GM12878 (cell line): ENCODE measurements around the gene INTS6L. TPM values are rescaled to one million over a fixed set of nuclear protein-coding genes. Genes with fewer than 3 reads are reported as not detected.

ENCODE experiments used
- ATAC-seq: fragments of 200-7000 bp; cut with Tn5 transposase; 3 replicates; pipeline ENCODE4 v1.9.1; 2020; ENCODE audit warnings: mild to moderate bottlenecking, moderate library complexity
- BruUV-seq: library from RNA; stranded (reverse); fragments of 400-500 nt; replicated peaks from 2 replicates; lab custom pipeline; 2021; lab: Mats Ljungman, UMichigan
- CTCF ChIA-PET: fragments of 300-600 bp; sonication (Branson Sonifier 250); formaldehyde crosslinking; extraction: SDS; loops from one replicate; lab custom pipeline; 2021; ENCODE audit warnings: inconsistent platforms; lab: Yijun Ruan, JAX
- POLR2A ChIA-PET: fragments of 350-600 bp; formaldehyde crosslinking; extraction: SDS; loops from one replicate; lab custom pipeline; 2021; ENCODE audit warnings: inconsistent platforms; lab: Charles Lee
- RAD21 ChIA-PET: fragments of 300-600 bp; sonication (Branson Sonifier 250); formaldehyde crosslinking; loops from one replicate; lab custom pipeline; 2023; ENCODE audit warnings: antibody characterized with exemption; ENCODE audit not compliant: unreplicated experiment; lab: Charles Lee
- SMC1A ChIA-PET: fragments of 300-600 bp; sonication (Branson Sonifier 250); formaldehyde crosslinking; loops from one replicate; lab custom pipeline; 2023; ENCODE audit not compliant: unreplicated experiment, uncharacterized antibody; lab: Charles Lee
- DNase-seq: peaks from one replicate; pipeline ENCODE4 v3.0.0-alpha.2; 2011; ENCODE audit warnings: low read depth, low spot score
- FAIRE-seq: peaks from 3 replicates; lab custom pipeline; 2011; peaks lifted over from hg19 to GRCh38; lab: Jason Lieb, UNC
- H2AFZ ChIP-seq: 2 replicates; pipeline ENCODE4 v1.6.0; 2011; ENCODE audit warnings: low read depth, low read length, control low read depth; ENCODE audit not compliant: control insufficient read depth
- H3K27ac ChIP-seq: 2 replicates; pipeline ENCODE4 v1.5.1; 2011; ENCODE audit warnings: control low read depth; ENCODE audit not compliant: control insufficient read depth, insufficient read depth
- H3K27me3 ChIP-seq, 2 experiments: replicated peaks in 1 of 2; 2 replicates each; pipeline versions ENCODE4 v1.6.0 to v1.6.1; 2011; ENCODE audit warnings: low read length in 1 of 2; ENCODE audit not compliant: control insufficient read depth in 2 of 2, insufficient read depth in 2 of 2
- H3K36me3 ChIP-seq, 2 experiments: 2 replicates each; pipeline ENCODE4 v1.5.1; 2011; ENCODE audit warnings: low read length in 1 of 2; ENCODE audit not compliant: control insufficient read depth in 2 of 2, insufficient read depth in 2 of 2
- H3K4me1 ChIP-seq: 2 replicates; pipeline ENCODE4 v1.6.1; 2011; ENCODE audit warnings: mild to moderate bottlenecking, low read length, moderate library complexity, mixed read lengths; ENCODE audit not compliant: control insufficient read depth, insufficient read depth
- H3K4me2 ChIP-seq: 2 replicates; pipeline ENCODE4 v1.6.0; 2011; ENCODE audit warnings: control low read depth; ENCODE audit not compliant: control insufficient read depth, insufficient read depth
- H3K4me3 ChIP-seq: fragments of 200-600 bp; sonication (generic); 2 replicates; pipeline ENCODE4 v1.5.1; 2016
- H3K79me2 ChIP-seq: 2 replicates; pipeline ENCODE4 v1.6.0; 2011; ENCODE audit warnings: low read length; ENCODE audit not compliant: control insufficient read depth, insufficient read depth
- H3K9ac ChIP-seq: 2 replicates; pipeline ENCODE4 v1.8.0; 2011; ENCODE audit warnings: low read length, control low read depth, mixed read lengths; ENCODE audit not compliant: control insufficient read depth, insufficient read depth
- H3K9me3 ChIP-seq: replicated peaks from 3 replicates; pipeline ENCODE4 v1.5.1; 2011; ENCODE audit warnings: mild to moderate bottlenecking, low read length; ENCODE audit not compliant: control insufficient read depth, insufficient read depth
- H4K20me1 ChIP-seq: 2 replicates; pipeline ENCODE4 v1.6.0; 2011; ENCODE audit not compliant: control insufficient read depth, insufficient read depth
- CEBPZ ChIP-seq: fragments of 150-350 bp; IDR thresholded peaks from 2 replicates; pipeline ENCODE4 v1.6.1; 2016; ENCODE audit warnings: low read depth, low read length
- CTCF ChIP-seq, 3 experiments: IDR thresholded peaks in 2 of 3; conservative IDR thresholded peaks in 1 of 3; 2 replicates each; pipeline ENCODE4 v1.5.1; 2011; ENCODE audit warnings: low read depth in 3 of 3, low read length in 3 of 3, mild to moderate bottlenecking in 3 of 3, control low read depth in 2 of 3, moderate library complexity in 2 of 3, inconsistent platforms in 1 of 3, mixed read lengths in 1 of 3; ENCODE audit not compliant: control insufficient read depth in 2 of 3, insufficient read depth in 1 of 3; ENCODE audit errors: extremely low read depth in 1 of 3
- EED ChIP-seq: sonication (generic); IDR thresholded peaks from 2 replicates; pipeline ENCODE4 v1.6.1; 2016; ENCODE audit warnings: antibody characterized with exemption, low read depth
- NFXL1 ChIP-seq: fragments of 450-650 bp; IDR thresholded peaks from 2 replicates; pipeline ENCODE4 v1.6.1; 2017; ENCODE audit warnings: antibody characterized with exemption, mild to moderate bottlenecking, borderline replicate concordance
- POLR2AphosphoS2 ChIP-seq: IDR thresholded peaks from 2 replicates; pipeline ENCODE4 v1.6.1; 2011; ENCODE audit warnings: low read depth, mild to moderate bottlenecking, low read length, improper control_type of control experiment, moderate library complexity
- SMARCA5 ChIP-seq: fragments of 450-650 bp; IDR thresholded peaks from 2 replicates; pipeline ENCODE4 v1.6.1; 2017; ENCODE audit warnings: mild to moderate bottlenecking
- ZBTB33 ChIP-seq: fragments of 450-650 bp; IDR thresholded peaks from 2 replicates; pipeline ENCODE4 v1.6.1; 2017; ENCODE audit warnings: mild to moderate bottlenecking
- ZNF207 ChIP-seq: fragments of 450-650 bp; IDR thresholded peaks from 2 replicates; pipeline ENCODE4 v1.6.1; 2014; ENCODE audit warnings: antibody characterized with exemption, mild to moderate bottlenecking, borderline replicate concordance
- WGBS: methylation state at CpG from one replicate; pipeline ENCODE4 v1.1.6; 2016; ENCODE audit warnings: low lambda C conversion rate; ENCODE audit not compliant: insufficient replicate concordance, insufficient coverage; ENCODE audit errors: missing lambda C conversion rate; 5-methylcytosine and 5-hydroxymethylcytosine counted together
- in situ Hi-C: fragments of 300-500 bp; cut with MboI; formaldehyde crosslinking; loops from 9 replicates; pipeline ENCODE4 v1.14.3; 2018; ENCODE audit warnings: mixed read lengths
- intact Hi-C: fragments of 100-400 bp; cut with micrococcal nuclease; formaldehyde crosslinking; loops from one replicate; pipeline ENCODE4 v1.14.2; 2022; ENCODE audit not compliant: unreplicated experiment
- polyA plus RNA-seq, 11 experiments: library from polyadenylated mRNA; depleted of rRNA in 4 of 11; unstranded in 6 of 11; stranded (reverse) in 5 of 11; fragments of >200 nt; fragmentation: Nextera tagmentation in 4 of 11; fragmentation: Illumina TruSeq in 1 of 11; extraction: Ambion mirVana in 4 of 11; extraction: Trizol in 1 of 11; gene quantifications; 1 replicate in 1 of 11; 2 replicates in 10 of 11; pipeline versions ENCODE4 v1.2.1 to v1.2.3, GENCODE V29; 2011 to 2016; ENCODE audit warnings: inconsistent platforms in 2 of 11, missing spikeins in 2 of 11, low read depth in 1 of 11
- total RNA-seq, 4 experiments: library from RNA; depleted of rRNA in 3 of 4; stranded (reverse); fragments of >200 nt in 3 of 4; fragmentation: Illumina TruSeq in 1 of 4; extraction: Trizol in 1 of 4; gene quantifications; 2 replicates each; pipeline versions ENCODE4 v1.2.1 to v1.2.3, GENCODE V29; 2013 to 2021

The INTS6L gene
- total and polyA plus RNA-seq, 10 of the 15 experiments (the other 5 are each of a cell fraction or from before 2014, with no cell fraction given): 4.9 to 84.9 (median 15.3) TPM

- TF ChIP-seq CEBPZ (no peak), CTCF (IDR thresholded peaks at IDR 0.05 in 2 of 3, conservative IDR thresholded peaks at IDR 0.05 in 1 of 3; ENCODE audit: control insufficient read depth in 2 of 3, extremely low read depth in 1 of 3, insufficient read depth in 1 of 3, low read depth in 3 of 3, low read length in 3 of 3) (no peak), NFXL1 (no peak), POLR2AphosphoS2 (no peak), SMARCA5 (no peak)
- TF ChIP-seq, all 136 proteins: peak for 0
These were observed 64.7 kb downstream of the INTS6L start (continued) for GRCh38 chrX:135585153-135585552.

GRCh38 chrX:135591871-135592270 lies 71.4 kb downstream of the INTS6L start:
- Histone ChIP-seq H3K27ac (no peak overlapping the region), H3K36me3 (no peaks in the 10 kb centered on the region), H3K79me2 (no peaks in the 10 kb centered on the region), H4K20me1 (no peaks in the 10 kb centered on the region), H3K4me2 (no peak overlapping the region), H3K9ac (no peak overlapping the region), H3K4me1 (no peaks in the 10 kb centered on the region)
- WGBS: 42% methylated on average over 4 of the region's 4 CpGs
- BruUV-seq: no TSS peak
- FAIRE-seq (no peak), ATAC-seq (no peak)
- intact Hi-C loops: no loop called here
- POLR2A ChIA-PET: interaction anchor here (1.5 kb wide), 1 partner anchor 103 kb away, joined by 4 read pairs; no protein-coding TSS in a partner anchor
- in situ Hi-C loops: no loop called here
- no peak for TF ChIP-seq EED
- TF ChIP-seq CTCF (IDR thresholded peaks at IDR 0.05 in 2 of 3, conservative IDR thresholded peaks at IDR 0.05 in 1 of 3; ENCODE audit: control insufficient read depth in 2 of 3, extremely low read depth in 1 of 3, insufficient read depth in 1 of 3, low read depth in 3 of 3, low read length in 3 of 3): 0 out of 6 replicates have a peak, but pooled peaks of 1 of the 3 experiments have one; percentile 6
- no peak for TF ChIP-seq ZBTB33
- no peak for TF ChIP-seq ZNF207
- TF ChIP-seq, all 136 proteins: peak for 1
- no peak overlapping the region for H2AFZ ChIP-seq
- CTCF ChIA-PET: interaction anchor here (0.7 to 1.4 kb wide), 5 partner anchors 18 to 109 kb away, joined by 3 to 6 read pairs (median 3); no protein-coding TSS in a partner anchor
- H3K27me3 ChIP-seq: no peaks in the 10 kb centered on the region
- SMC1A ChIA-PET: interaction anchor here (1.1 to 1.3 kb wide), 2 partner anchors 25 to 103 kb away, joined by 3 read pairs; no protein-coding TSS in a partner anchor
- H3K4me3 ChIP-seq: no peak overlapping the region
- no peak for DNase-seq
- RAD21 ChIA-PET: interaction anchor here (0.6 to 1.2 kb wide), 2 partner anchors 107 to 677 kb away, joined by 3 read pairs; no protein-coding TSS in a partner anchor
- no peaks in the 10 kb centered on the region for H3K9me3 ChIP-seq
